Right forelimb (tissue), 1 donor: ENCODE measurements around the gene HAO2.

ENCODE experiments used
- DNase-seq: peaks from one replicate; pipeline ENCODE4 v3.0.0-alpha.2; 2018

HAO2 gene

DNA sequence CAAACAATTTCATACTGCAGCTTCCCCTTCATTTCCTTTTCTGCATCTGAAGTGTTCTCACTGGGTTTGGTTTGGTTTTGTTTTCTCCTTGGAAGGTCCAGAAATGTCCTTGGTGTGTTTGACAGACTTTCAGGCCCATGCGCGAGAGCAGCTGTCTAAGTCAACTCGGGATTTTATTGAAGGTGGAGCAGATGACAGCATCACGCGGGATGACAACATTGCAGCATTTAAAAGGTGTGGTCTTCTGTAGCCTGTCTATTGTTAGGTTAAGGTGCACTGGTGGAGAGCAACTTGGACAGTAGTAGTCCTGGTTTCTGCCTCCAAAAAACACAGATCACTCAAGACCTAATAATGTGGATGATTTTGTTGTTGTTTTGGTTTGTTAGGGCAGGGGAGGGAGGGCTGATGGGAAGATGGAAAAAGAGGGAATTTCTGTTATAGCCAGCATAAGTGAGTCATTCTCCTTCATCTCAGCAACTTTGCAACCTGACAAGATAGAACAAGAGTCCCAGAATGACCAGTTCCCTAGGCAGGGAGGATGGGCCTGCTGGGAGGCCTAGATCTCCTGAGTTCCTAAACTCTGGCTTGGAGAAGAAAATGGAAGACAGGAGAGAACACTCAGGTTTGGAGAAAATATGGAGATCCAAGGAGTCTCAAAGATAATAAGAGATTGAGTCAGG lies 12.5 kb downstream of the HAO2 start:
- no peak for DNase-seq

DNA sequence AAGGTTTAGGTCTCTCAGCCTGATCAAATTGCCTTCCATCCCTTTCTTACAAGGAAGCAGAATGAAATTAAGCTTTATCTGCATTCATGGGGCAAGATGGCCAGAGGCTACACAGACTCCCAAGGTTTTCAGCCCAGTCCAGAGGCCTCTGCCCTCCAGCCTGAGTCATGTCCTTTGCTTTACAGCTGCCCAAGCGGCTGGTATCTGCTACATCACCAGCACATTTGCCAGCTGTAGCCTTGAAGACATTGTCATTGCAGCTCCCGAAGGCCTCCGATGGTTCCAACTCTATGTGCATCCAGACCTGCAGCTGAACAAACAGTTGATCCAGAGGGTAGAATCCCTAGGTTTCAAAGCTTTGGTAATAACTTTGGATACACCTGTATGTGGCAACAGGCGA lies 16.0 kb downstream of the HAO2 start:
- no peak for DNase-seq

DNA sequence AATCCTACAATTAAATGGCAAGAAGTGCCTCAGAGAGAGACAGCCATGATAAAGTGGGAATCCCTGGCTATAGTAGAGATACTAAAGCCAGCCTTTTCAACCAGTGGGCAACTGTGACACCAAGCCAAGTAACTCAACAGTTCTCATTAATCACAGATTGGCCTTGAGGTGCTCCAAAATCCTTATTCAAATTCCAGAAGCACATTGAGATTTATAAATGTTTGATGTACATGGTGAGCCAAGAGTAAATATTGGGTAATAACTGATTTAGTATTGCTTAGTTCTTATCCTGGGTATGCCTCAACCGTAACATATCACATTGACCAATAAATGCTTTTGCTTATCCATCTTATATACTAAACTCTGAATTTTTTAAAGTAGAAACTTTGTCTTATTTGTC lies 17.1 kb downstream of the HAO2 start:
- no peak for DNase-seq

DNA sequence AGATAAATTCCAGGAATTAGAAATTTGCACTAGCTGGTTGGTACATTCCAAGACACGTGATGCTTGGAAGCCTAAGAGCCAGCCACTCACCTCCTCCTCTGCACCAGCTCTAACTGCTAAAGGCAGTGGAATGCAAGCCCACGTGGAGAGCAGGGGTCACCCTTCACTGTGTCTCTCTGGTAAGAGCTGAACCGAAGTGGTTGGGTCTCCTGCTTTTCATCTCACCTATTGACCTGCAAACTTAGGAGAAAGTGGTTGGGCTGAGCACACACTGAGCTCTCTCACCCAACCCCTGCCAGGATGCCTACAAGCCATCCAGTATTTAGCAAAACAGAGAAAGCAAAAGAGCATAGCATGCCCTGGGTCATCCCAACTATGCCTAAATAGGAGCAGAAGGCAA lies 19.3 kb downstream of the HAO2 start:
- no peak for DNase-seq

DNA sequence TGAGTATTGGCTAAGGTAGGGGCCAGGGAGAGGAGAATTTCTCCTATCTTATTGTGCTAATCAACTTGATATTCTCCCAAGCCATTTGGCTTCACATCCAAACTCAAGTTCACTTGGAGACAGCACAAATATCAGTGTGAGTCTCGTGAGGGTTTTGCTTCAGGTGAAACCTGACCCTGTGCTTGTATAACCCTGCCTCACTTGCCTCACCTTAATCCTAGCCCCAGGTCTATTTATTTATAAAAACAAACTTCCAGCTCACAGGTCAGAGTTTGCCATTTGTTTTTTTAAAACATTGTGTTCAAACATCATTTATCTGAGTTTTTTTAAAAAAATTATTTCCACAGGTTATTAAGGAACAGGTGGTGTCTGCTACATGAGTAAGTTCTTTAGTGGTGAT lies 19.9 kb downstream of the HAO2 start:
- DNase-seq: no peak

DNA sequence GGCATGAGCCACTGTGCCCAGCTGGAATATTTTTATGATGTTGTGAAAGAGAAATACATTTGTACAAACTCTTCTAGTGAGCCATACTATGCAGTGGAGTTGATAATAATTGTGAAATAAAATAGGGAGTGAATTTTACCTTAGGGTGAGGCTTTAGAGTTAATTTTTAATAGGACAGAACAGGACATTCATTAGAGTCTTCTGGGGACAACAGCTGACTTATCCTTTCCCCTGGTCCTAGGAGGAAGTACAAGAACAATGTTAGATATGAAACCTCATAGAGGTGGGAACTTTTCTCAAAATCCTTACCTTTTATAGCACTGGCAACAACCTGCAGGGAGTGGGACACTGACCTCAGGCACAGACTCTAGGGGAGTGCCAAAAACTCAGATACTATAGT lies 21.9 kb downstream of the HAO2 start:
- DNase-seq: no peak

DNA sequence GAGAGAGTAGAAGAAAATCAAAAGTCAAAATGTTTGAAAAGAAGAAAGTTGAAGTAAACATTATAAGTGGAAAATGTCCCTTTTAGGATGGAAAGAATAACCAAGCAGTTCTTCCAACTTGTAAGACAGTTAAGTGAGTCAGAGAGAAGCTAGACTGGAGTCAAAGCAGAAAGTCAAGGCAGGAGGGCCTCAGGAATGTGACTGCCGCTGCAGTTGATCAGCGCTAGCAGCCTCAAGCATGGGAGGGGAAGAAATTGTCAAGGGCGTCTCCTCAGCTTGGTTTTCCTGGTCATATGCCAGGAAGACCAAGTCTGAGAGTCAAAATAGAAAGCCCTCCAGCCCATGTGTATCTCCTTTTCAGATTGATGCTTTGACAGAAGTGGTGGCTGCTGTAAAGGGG lies 23.2 kb downstream of the HAO2 start:
- DNase-seq: no peak

DNA sequence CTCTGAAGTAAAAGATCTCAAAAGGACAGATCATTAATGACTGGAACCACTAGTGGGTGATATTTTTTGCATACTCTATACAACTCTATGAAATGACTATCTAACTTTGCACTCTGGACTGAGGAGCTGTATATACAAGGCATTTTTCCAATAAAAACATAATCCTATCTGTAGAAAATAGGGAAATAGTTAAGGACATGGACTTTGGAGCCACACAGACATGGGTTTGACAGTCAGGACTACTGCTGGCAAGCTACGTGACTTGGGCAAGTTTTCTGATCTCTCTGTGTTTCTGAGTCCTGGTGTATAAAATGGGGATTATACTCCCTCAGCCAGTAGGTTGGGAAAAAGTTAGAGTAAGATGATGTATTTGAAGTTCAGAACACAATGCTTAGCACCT lies 25.5 kb downstream of the HAO2 start:
- DNase-seq: no peak

DNA sequence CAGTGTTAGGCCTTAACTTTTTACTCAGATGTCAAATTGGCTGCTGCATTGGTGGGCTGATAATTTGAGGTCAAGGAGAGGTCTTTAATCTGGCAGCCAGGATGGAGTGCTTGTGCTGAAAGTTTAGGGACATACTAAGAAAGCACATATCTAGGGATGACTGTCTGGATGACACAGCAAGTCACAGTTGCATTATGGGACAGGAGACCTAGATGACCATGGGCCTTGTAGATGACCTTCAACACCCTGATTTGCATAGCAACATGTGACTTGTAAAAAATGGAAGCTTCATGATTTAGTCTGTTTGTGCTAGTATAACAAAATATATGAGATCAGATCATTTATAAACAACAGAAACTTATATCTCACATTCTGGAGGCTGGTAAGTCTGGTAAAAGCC lies 28.4 kb downstream of the HAO2 start:
- DNase-seq: no peak

DNA sequence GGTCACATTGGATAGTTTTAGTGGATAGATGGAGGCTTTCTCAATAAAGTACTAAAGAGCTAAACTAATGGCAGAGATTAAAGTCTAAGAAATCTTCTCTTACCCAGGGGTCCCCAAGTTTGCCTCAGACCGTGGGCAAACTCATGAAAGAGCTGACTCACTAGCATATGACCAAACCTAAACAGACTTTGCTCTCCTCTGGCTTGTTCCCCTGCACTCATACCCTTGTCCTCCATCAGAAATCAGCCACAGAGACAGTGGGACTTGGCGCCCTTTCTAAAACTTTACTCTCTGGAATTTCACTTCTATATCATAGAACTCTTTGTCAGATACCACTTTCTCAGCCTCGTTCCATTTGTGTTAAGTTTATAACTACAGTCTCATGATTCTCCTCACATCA lies 29.4 kb downstream of the HAO2 start:
- no peak for DNase-seq

DNA sequence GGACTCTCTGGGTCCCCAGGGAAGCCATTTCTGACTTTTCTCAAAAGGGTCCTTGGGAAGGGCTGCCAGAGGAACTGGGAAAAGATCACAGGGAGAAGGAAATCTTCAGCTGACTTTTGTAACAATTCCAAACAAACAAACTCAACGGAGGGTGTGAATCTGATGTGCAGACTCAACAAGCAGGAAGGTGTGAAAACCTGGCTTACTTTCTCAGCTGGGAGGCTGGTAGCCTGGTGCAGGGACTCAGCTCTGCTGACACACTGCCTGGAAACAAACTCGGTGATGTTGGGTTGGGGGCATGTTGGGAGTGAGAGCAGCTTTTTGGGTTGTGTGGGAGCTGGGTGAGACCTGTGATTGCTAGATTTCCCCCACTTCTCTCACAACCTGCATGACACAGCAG lies 36.2 kb downstream of the HAO2 start:
- DNase-seq: no peak

DNA sequence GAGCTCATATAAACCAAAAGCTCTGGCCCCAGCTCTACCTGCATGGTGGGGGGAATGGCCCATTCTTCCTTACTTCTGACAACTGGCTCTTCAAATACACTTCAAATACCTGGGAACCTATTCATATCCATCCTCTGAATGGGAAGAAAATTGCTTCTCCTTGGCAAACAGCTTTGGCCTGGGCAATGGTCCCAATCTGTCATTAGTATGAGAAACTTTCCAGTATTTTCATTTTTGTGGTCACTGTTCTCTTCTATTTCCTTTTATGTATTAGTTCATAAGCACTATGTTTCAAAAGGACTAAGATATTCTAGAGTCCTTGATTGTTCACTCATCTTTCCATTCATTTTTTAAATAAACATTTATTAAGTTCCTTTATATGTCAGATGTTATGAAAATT lies 41.1 kb downstream of the HAO2 start:
- no peak for DNase-seq

DNA sequence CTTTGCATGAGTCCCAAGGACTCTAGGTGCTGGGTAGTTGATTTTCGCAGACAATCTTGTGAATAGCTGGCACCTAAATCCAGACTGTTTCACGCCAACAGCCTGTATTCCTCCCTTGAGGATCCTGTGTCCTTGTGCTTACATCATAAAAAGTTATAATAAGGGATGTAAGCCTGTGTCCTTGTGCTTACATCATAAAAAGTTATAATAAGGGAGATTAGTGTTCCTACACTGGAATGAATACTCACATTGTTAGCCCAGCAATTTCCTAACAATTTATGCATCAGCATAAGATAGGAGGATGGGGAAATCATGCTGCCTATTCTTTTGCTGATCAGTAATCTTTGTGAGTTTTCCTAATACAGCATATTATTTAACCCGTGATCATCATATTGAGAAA lies 42.4 kb downstream of the HAO2 start:
- DNase-seq: no peak

DNA sequence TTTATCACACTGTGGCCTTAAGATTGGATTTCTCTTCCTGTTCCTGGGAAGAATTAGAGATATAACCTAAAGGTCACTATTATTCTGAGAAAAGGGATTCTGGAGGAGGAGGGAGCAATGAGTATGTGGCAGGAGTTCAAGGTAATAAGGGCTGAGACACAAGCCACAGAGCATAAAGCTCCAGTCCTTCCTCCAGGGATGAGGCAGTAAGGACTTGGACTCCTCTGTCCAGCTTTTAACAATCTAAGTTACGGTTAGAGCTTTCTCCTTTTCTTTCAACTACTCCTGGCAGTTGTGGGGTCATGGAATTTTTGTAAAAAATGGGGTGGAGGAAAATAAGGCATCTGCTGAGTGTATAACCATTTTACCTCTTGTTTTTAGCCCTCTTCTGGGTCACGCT lies 46.4 kb downstream of the HAO2 start, which contains the start of gene HSD3B2:
TSS of gene HSD3B2 (plus strand) at position 201 of the 400 bp plus-strand sequence. CDS start 270 bp downstream, outside the sequence.
- DNase-seq: no peak

DNA sequence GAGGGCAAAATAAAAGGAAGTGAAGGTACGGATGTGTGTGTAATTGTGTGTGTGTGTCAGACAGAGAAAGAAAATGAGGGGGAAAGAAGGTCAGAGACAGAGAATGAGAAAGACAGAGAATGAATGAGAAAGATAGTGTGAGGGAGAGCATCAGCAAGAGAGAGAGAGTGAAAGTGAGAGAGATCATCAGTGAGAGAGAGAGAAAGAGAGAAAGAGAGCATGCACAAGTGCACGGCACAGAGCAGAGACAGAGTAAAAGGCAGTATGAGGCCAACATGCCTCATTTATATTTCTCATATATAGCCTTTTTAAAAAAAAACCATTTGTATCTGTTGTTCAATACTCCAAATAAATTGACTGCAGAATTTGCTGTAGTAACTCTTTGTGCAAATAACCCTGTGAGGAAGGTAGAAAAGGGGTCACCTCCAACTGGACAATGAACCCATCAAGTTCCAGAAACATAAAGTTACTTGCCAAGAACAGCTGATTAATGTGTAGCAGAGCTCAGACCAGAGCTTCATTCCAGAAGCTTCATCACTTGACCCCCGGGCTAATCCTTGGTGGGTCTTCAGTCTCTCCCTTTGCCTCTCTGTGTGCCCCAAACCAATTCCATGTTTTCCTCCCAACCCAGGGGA lies 47.5 kb downstream of the HAO2 start:
- DNase-seq: no peak

DNA sequence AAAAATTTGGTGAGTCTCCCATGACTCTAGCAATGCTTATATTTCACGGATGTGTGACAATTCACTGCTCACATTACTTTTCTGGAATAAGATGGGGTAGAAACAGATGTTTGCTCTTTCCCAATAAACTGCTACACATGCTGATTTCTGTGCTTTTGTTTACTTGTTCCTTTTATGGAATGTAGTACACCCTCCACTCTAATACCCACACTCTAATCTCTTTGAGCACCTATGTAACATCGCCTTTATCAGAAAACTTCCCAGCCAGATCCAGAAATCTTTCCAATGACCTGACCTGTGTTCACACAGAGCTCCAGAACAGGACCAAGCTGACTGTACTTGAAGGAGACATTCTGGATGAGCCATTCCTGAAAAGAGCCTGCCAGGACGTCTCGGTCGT lies 50.5 kb downstream of the HAO2 start:
- no peak for DNase-seq

DNA sequence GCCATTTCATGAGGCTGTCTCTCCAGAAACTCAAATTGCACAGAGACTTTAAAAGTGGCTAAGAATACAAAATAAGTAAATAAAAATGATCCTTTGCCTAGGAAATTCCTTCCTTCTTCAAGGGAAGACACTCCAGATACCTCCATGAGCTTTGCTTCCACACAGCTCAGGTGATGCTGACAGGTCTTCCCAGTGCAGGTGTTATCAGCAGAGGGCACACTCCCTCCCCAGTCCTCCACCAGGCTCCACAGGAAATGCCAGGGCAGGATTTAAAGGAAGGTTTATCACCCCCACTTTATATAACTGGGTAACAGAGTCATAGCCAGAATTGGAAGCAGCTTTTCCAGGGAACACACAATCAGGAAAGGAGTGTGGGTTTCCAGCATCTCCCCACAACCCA lies 52.1 kb downstream of the HAO2 start:
- DNase-seq: no peak

DNA sequence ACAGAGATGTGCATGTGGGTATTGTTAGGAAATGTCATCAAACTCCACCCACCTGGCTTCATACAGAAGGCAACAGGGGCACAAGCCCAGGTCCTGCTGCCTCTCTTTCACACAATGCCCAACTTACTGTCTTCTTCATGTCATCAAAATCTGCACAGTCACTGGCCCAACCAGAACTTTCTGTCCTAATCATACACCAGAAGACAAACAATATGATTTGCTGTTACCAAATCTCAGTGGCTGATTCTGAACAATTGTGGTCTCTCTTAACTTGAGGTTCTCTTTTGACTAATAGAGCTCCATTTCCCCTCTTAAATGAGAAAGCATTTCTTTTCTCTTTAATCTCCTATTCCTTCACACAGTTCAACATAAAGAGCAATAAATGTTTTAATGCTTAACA lies 54.0 kb downstream of the HAO2 start:
- no peak for DNase-seq

DNA sequence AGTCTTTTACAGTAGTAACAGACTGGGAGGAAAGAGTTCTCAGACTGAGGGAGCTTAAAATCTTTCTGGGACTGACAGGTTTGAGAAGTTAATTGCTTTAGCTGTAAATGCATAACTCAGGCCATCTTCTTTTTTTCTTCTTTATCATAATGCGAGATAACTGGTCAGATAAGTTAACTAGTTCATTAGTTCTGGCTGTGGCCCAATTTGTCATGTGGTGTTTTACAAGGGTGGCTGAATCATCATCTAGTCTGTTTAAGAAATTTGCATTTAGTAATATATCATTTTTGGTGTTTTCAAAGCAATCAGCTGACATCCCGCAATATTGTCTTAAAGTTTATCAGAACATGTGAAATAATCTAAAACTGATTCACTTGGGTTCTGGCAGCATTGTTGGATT lies 60.4 kb downstream of the HAO2 start:
- DNase-seq: no peak

DNA sequence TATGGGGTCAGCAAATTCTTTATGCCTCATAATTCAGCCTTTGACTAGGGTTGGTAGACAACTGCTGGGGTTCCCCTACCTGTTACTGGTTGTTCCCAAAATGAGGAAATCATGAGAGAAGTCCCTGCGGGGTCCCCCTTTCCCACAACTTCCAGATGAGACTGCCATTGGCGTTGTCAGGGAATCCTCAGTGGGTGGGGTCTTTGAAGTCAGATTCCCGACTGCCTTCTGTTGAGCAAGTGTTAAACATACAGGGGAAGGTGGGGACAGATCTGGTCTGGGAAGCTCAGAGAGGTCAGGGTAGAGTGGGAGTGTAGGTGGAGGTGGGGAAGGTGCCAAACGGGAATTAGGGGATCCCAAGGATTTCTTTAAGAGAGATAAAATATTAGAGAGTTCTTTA lies 61.1 kb downstream of the HAO2 start:
- no peak for DNase-seq

DNA sequence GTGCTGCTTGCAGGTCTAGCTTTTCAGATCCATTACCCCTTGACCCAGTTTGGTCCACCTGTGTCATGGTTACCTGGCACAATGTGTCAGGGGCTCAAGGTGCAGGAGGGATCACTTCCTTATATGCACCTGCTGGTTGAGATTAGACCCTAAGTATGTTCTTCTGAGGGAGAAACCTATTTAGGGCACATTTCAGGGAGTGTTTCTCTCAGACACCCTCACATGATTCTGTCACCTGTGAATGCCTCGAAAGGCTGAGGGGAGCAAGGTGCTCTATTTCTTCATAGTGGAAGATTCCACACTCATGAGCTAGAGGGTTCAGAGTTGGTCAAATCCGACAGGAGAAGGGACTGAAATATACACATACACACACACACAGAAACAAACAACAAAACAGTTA lies 61.9 kb downstream of the HAO2 start:
- DNase-seq: no peak

DNA sequence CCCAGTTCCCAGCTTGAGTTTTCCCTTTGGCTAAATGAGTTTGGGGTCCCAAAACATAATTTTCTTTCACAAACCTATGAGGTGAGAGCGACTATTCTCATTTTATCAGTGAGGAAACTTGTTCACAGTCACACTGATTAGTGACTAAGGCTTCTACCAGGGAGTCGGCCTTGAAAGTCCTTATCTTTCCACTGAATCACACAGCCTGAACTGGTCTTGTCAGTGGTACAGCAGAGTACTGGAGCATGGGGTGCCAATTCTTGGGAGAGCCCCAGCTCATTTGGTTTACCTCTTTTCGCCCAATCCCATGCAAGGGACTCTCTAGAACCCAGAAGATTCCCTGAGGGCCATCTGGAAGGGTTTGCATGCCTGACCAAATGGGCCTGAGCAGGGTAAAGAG lies 63.3 kb downstream of the HAO2 start:
- no peak for DNase-seq

DNA sequence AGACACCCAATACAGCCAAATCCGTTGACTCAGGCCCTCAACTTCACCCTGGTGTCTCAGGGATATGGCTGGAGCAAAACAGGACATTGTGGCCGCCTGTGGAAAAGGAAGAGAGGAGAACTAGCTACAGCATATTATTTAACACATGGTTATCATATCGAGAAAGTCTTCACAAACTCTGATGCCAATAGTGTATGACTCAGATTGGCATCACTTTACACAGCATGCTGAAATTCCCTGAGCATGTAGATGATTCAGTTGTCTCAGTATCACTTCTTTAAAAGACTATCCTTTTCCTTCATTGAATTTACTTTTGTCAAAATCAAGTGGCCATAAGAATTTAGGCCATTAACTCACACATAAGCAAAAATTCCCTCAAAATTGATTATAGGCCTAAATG lies 66.5 kb downstream of the HAO2 start:
- DNase-seq: no peak

DNA sequence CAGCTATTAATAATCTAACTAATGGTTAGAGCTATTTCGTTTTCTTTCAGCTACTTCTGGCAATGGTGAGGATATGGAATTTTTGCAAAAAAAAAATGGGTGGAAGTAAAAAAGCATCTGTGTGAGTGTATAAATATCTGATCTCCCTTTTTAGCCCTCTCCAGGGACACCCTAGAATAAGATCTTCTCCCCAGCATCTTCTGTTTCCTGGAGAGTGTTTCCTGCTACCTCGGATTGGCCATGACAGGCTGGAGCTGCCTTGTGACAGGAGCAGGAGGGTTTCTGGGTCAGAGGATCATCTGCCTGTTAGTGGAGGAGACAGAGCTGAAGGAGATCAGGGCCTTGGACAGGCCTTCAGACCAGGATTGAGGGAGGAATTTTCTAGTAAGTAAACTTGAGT lies 70.2 kb downstream of the HAO2 start:
- DNase-seq: no peak

DNA sequence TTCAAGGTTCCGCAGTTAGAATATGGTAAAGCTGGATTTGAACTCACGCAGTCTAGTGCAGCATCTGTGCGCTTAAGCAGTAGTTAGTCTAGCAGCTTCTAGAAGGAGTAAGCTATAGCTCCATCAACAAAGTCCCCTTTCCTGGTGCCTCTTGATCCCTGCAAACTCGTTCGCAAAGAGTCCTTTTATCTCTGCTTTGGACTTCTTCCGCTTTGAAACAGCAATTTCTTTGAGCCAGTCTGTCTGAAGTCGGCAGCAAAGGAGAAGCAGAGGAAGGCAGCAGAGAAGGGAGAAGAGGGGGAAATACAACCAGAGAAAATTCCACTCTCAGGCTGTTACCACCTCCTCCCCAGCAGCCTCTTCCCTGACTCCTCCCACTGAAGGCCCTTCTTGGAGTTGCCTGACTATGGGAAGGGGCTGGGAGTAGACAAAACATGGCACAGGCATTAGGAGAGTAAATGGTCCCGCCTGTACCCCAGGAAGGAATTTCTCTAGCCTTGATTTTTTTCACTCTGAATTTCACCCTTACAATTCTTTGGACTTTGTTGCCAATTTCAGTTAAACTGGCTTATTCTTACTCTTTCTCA lies 72.2 kb downstream of the HAO2 start:
- no peak for DNase-seq
